HepG2 (cell line): ENCODE measurements around the gene PLOD3. TPM values are rescaled to one million over a fixed set of nuclear protein-coding genes. Genes with fewer than 3 reads are reported as not detected.
"Not testable (repeated sequence)": the region's sequence is repeated elsewhere in the genome, so short reads cannot be mapped to it uniquely, and the experiment has no call there.

Source experiments
- ATAC-seq: fragments of 200-7000 bp; cut with Tn5 transposase; 3 replicates; pipeline ENCODE4 v1.9.1; 2020; ENCODE audit warnings: mild to moderate bottlenecking, moderate library complexity
- BruUV-seq: library from RNA; stranded (reverse); fragments of 400-500 nt; replicated peaks from 2 replicates; lab custom pipeline; 2021; lab: Mats Ljungman, UMichigan
- CTCF ChIA-PET: fragments of 300-600 bp; formaldehyde crosslinking; extraction: SDS; loops from one replicate; lab custom pipeline; 2021; ENCODE audit warnings: low total read pairs, inconsistent platforms, low intra/inter-chr PET ratio; lab: Yijun Ruan, JAX
- POLR2A ChIA-PET: fragments of 350-600 bp; sonication (Branson Sonifier 250); formaldehyde crosslinking; loops from one replicate; lab custom pipeline; 2020; ENCODE audit warnings: antibody characterized with exemption, inconsistent platforms; lab: Yijun Ruan, JAX
- DNase-seq: peaks from one replicate; pipeline ENCODE4 v3.0.0-alpha.2; 2015; ENCODE audit warnings: low spot score
- FAIRE-seq: peaks from 3 replicates; lab custom pipeline; 2011; peaks lifted over from hg19 to GRCh38; lab: Jason Lieb, UNC
- H2AFZ ChIP-seq: one replicate; pipeline ENCODE4 v1.6.1; 2011; ENCODE audit warnings: low read length, inconsistent platforms
- H3K27ac ChIP-seq: fragments of 300-600 bp; 3 replicates; pipeline ENCODE4 v1.8.0; 2011; ENCODE audit warnings: mixed run types, mild to moderate bottlenecking, mixed read lengths, low read length, inconsistent platforms; ENCODE audit not compliant: insufficient read depth; ENCODE audit errors: extremely low read length
- H3K27me3 ChIP-seq, 2 experiments: fragments of 200-600 bp in 1 of 2; 2 replicates in 1 of 2; 3 replicates in 1 of 2; pipeline versions ENCODE4 v1.6.0 to v1.8.0; 2011; ENCODE audit warnings: low read length in 2 of 2, mild to moderate bottlenecking in 2 of 2, moderate library complexity in 2 of 2, inconsistent platforms in 1 of 2; ENCODE audit not compliant: insufficient read depth in 2 of 2, control insufficient read depth in 1 of 2
- H3K36me3 ChIP-seq, 2 experiments: fragments of 200-600 bp in 1 of 2; replicated peaks in 1 of 2; 2 replicates in 1 of 2; 3 replicates in 1 of 2; pipeline versions ENCODE4 v1.5.1 to v1.8.0; 2011; ENCODE audit warnings: low read length in 2 of 2, inconsistent platforms in 1 of 2; ENCODE audit not compliant: insufficient read depth in 2 of 2, control insufficient read depth in 1 of 2
- H3K4me1 ChIP-seq: 2 replicates; pipeline ENCODE4 v1.5.1; 2012; ENCODE audit warnings: low read length, inconsistent platforms; ENCODE audit not compliant: insufficient read depth
- H3K4me2 ChIP-seq: 2 replicates; pipeline ENCODE4 v1.6.0; 2011; ENCODE audit warnings: low read depth, low read length, inconsistent platforms
- H3K4me3 ChIP-seq, 3 experiments: fragments of 200-600 bp in 1 of 3; sonication (generic), shearing (Covaris generic) in 1 of 3; replicated peaks in 1 of 3; 2 replicates each; pipeline ENCODE4 v1.5.1; 2011 to 2016; ENCODE audit warnings: low read length in 3 of 3, inconsistent platforms in 2 of 3, low read depth in 2 of 3, mild to moderate bottlenecking in 2 of 3, control low read depth in 1 of 3, mixed read lengths in 1 of 3; ENCODE audit not compliant: insufficient read depth in 1 of 3
- H3K79me2 ChIP-seq: one replicate; pipeline ENCODE4 v1.6.1; 2011; ENCODE audit warnings: low read length, inconsistent platforms; ENCODE audit not compliant: insufficient read depth
- H3K9ac ChIP-seq: 2 replicates; pipeline ENCODE4 v1.6.0; 2011; ENCODE audit warnings: mild to moderate bottlenecking, low read depth, low read length, inconsistent platforms; ENCODE audit not compliant: insufficient read depth
- H3K9me3 ChIP-seq: 2 replicates; pipeline ENCODE4 v1.5.1; 2012; ENCODE audit warnings: mild to moderate bottlenecking, low read length
- H4K20me1 ChIP-seq: 2 replicates; pipeline ENCODE4 v1.6.0; 2011; ENCODE audit warnings: inconsistent platforms, mild to moderate bottlenecking, low read length, moderate library complexity; ENCODE audit not compliant: insufficient read depth
- MIER2 ChIP-seq: IDR thresholded peaks from 2 replicates; pipeline ENCODE4 v1.6.1; 2016; ENCODE audit warnings: missing biosample characterization, missing genetic modification reagents
- PCBP2 ChIP-seq: fragments of 200-400 bp; formaldehyde crosslinking; optimal IDR thresholded peaks from 2 replicates; pipeline ENCODE3; 2018; ENCODE audit warnings: low read length, low read depth; ENCODE audit not compliant: poor library complexity, severe bottlenecking
- PRPF4 ChIP-seq: fragments of 200-400 bp; formaldehyde crosslinking; IDR thresholded peaks from 2 replicates; pipeline ENCODE4 v1.6.1; 2016; ENCODE audit warnings: low read length, low read depth; ENCODE audit not compliant: poor library complexity, severe bottlenecking
- TBX2 ChIP-seq: sonication (generic); formaldehyde crosslinking; IDR thresholded peaks from 2 replicates; pipeline ENCODE4 v1.5.0; 2020; ENCODE audit warnings: missing genetic modification reagents, mild to moderate bottlenecking, borderline replicate concordance
- TOE1 ChIP-seq: sonication (generic); formaldehyde crosslinking; IDR thresholded peaks from 2 replicates; pipeline ENCODE4 v1.4.0; 2020; ENCODE audit warnings: mild to moderate bottlenecking, missing genetic modification reagents
- ZNF770 ChIP-seq: sonication (generic); formaldehyde crosslinking; IDR thresholded peaks from 2 replicates; pipeline ENCODE4 v1.5.0; 2020; ENCODE audit warnings: mild to moderate bottlenecking, missing genetic modification reagents
- ZSCAN20 ChIP-seq: sonication (generic); formaldehyde crosslinking; IDR thresholded peaks from 2 replicates; pipeline ENCODE4 v1.4.0; 2020; ENCODE audit warnings: missing genetic modification reagents, mild to moderate bottlenecking, borderline replicate concordance
- WGBS: methylation state at CpG from one replicate; pipeline ENCODE4 v1.1.6; 2017; ENCODE audit warnings: low lambda C conversion rate; 5-methylcytosine and 5-hydroxymethylcytosine counted together
- in situ Hi-C: cut with HindIII; loops from 2 replicates; pipeline ENCODE4 v1.10.0; 2017; ENCODE audit warnings: low pct_unique_long_range_greater_than_20kb; ENCODE audit not compliant: extremely low pct_ligation_motif_present
- intact Hi-C: fragments of 100-400 bp; cut with micrococcal nuclease; formaldehyde crosslinking; loops from one replicate; pipeline ENCODE4 v1.10.0; 2022; ENCODE audit not compliant: unreplicated experiment
- polyA plus RNA-seq, 8 experiments: library from polyadenylated mRNA; depleted of rRNA in 3 of 8; stranded (reverse) in 7 of 8; unstranded in 1 of 8; fragments of >200 nt; fragmentation: Illumina TruSeq in 4 of 8; extraction: Trizol in 4 of 8; gene quantifications; 2 replicates each; pipeline versions ENCODE4 v1.2.1 to v1.2.3, GENCODE V29; 2011 to 2016; ENCODE audit warnings: low read depth in 4 of 8, missing spikeins in 1 of 8, mixed read lengths in 1 of 8; ENCODE audit not compliant: insufficient read depth in 1 of 8
- total RNA-seq, 5 experiments: library from RNA; depleted of rRNA; stranded (reverse); fragments of >200 nt; fragmentation: Illumina TruSeq; extraction: Trizol; gene quantifications; 2 replicates each; pipeline ENCODE4 v1.2.3, GENCODE V29; 2016; ENCODE audit warnings: low read depth in 1 of 5
- TF ChIP-seq, protein P1 (sequence below): sonication (generic); formaldehyde crosslinking; IDR thresholded peaks from 2 replicates; pipeline ENCODE4 v1.5.0; 2020; ENCODE audit warnings: missing genetic modification reagents
- TF ChIP-seq, protein P2 (sequence below): IDR thresholded peaks from 2 replicates; pipeline ENCODE4 v1.6.1; 2016; ENCODE audit warnings: low read depth, borderline replicate concordance

Gene PLOD3
- total and polyA plus RNA-seq, 2 of the 13 experiments (the other 11 are each of a cell fraction or from before 2014, with no cell fraction given), result 65.8 to 67.4 TPM

DNA sequence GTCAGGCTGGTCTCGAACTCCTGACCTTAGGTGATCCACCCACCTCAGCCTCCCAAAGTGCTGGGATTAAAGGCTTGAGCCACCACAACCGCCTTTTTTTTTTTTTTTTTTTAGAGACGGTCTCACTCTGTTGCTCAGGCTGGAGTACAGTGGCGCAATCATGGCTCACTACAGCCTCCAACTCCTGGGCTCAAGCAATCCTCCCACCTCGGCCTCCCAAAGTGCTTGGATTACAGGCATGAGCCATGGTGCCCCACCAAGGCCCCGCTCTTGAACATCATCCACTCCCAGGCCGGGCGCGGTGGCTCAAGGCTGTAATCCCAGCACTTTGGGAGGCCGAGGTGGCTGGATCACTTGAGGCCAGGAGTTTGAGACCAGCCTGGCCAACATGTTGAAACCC is 17.9 kb downstream of the PLOD3 start:
- H3K27ac ChIP-seq, ATAC-seq, H3K9me3 ChIP-seq, in situ Hi-C loops, DNase-seq, H3K27me3 ChIP-seq, BruUV-seq, H3K9ac ChIP-seq, H3K36me3 ChIP-seq, intact Hi-C loops, H4K20me1 ChIP-seq, CTCF ChIA-PET, H2AFZ ChIP-seq, FAIRE-seq: not testable (repeated sequence)
- Histone ChIP-seq H3K4me2 (peak overlapping the region; percentile 91), H3K79me2 (peaks cover 12% of the 10 kb centered on the region), H3K4me1 (peaks cover 62% of the 10 kb centered on the region), H3K4me3 (peak overlapping the region; percentile 74 to 87 (median 84); a peak in 4 of 6 replicates)
- TF ChIP-seq, protein P1, sequence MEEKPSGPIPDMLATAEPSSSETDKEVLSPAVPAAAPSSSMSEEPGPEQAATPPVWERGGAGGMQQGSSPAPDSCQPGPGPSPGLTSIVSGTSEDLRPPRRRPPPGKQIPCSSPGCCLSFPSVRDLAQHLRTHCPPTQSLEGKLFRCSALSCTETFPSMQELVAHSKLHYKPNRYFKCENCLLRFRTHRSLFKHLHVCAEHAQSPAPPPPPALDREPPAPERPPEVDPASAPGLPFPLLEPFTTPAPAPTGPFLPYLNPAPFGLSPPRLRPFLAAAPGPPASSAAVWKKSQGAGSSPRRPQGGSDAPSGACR (CRISPR knock-in tag), result 0 out of 2 replicates have a peak, but pooled peaks have one; percentile 33
- TF ChIP-seq ZNF770 (CRISPR knock-in tag), result peak; percentile 93
- 89% methylated on average over 5 of the region's 10 CpGs for WGBS
- POLR2A ChIA-PET, result interaction anchor here (0.7 to 11.6 kb wide), 9 partner anchors 8 to 83 kb away, joined by 4 to 202 read pairs (median 15); partner anchors contain the start of genes CLDN15, FIS1, PLOD3 and ZNHIT1

- peak overlapping the region; percentile 91; the same call in 1 of the 2 replicates for H3K4me2 ChIP-seq
- BruUV-seq, result no TSS peak
- CTCF ChIA-PET, result no interaction called here
- TF ChIP-seq TOE1, result no peak
- TF ChIP-seq ZSCAN20, result no peak
- no peak for TF ChIP-seq MIER2 (CRISPR knock-in tag)
- no peak for TF ChIP-seq PCBP2
- no peak for TF ChIP-seq TBX2 (CRISPR knock-in tag)
- TF ChIP-seq, protein P2, sequence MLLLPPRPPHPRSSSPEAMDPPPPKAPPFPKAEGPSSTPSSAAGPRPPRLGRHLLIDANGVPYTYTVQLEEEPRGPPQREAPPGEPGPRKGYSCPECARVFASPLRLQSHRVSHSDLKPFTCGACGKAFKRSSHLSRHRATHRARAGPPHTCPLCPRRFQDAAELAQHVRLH (CRISPR knock-in tag), result no peak
- TF ChIP-seq PRPF4, result no peak
Measured at GRCh38 chr7:101198476-101198875, 18.9 kb downstream of the PLOD3 start.

More at GRCh38 chr7:101198476-101198875, 18.9 kb downstream of the PLOD3 start:
- FAIRE-seq, result no peak
- Histone ChIP-seq H3K4me3 (no peak overlapping the region), H3K9me3 (no peaks in the 10 kb centered on the region), H4K20me1 (peaks cover 3% of the 10 kb centered on the region; the same call in 1 of the 2 replicates), H3K79me2 (peaks cover 12% of the 10 kb centered on the region), H3K36me3 (peaks cover under 1 to 2% of the 10 kb centered on the region in 2 experiments; a peak in 2 of 5 replicates), H3K27me3 (no peaks in the 10 kb centered on the region; a peak in 1 of 5 replicates), H3K27ac (no peak overlapping the region), H3K4me1 (peaks cover 55% of the 10 kb centered on the region), H2AFZ (no peak overlapping the region), H3K9ac (no peak overlapping the region)
- WGBS, result 93% methylated on average over 14 of the region's 14 CpGs
- DNase-seq, result no peak
- in situ Hi-C loops (no loop called here), intact Hi-C loops (no loop called here)
- ATAC-seq, result no peak
- POLR2A ChIA-PET, result interaction anchor here (0.7 to 11.6 kb wide), 3 partner anchors 15 to 55 kb away, joined by 3 to 202 read pairs (median 22); partner anchors contain the start of genes PLOD3 and ZNHIT1
